Activated T-helper 9 cell treated with anti-CD3 and anti-CD28 coated beads, Interleukin-2, amount 50 U/mL, for 16 hours (primary cell): ENCODE measurements around the gene ZNF701.
A peak's percentile ranks its signal among the peaks of the same experiment; 100 is the strongest.
"Not testable (repeated sequence)": the region's sequence is repeated elsewhere in the genome, so short reads cannot be mapped to it uniquely, and the experiment has no call there.

Experiments used
- DNase-seq: peaks from one replicate; pipeline ENCODE4 v3.0.0-alpha.2; 2020; ENCODE audit warnings: low read depth

Gene ZNF701

GRCh38 chr19:52570000-52570861 lies at the start of gene ZNF701:
Gene ZNF701, plus strand, starts transcription at chr19:52570287. Its CDS starts 3,861 bp downstream, at chr19:52574148.
- DNase-seq, result peak; percentile 91

DNA sequence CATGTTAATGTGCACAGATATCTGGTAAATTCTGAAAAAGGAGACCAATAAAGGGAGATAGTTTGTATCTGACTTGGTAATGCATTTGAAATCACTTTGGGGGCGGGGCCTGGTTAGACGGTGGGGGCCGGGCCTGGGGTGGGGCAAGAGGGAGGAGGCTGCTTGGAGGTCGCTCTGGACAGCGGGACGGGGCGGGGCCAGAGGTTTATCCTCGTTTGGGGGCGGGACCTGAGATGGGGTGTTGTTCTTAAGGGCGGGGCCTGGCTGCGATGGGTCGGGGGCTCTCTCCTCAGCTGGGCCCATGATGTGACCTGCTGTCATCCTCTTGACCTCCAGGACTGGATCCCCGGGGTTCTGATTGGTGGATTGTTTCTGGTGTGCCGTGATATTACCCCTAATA lies 47.5 kb upstream of the ZNF701 start:
- DNase-seq, result no peak

DNA sequence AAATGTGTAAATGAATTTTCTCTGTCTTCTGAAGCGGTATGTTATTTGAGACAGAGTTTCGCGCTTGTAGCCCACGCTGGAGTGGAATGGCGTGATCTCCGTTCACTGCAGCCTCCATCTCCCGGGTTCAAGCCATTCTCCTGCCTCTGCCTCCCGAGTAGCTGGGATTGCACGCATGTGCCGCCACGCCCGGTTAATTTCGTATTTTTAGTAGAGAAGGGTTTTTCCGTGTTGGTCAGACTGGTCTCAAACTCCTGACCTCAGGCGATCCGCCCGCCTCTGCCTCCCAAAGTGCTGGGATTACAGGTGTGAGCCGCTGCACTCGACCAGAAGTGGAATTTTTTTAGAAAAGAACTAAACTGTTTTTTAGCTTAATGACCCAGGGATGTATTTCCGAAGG lies 46.0 kb upstream of the ZNF701 start:
- no peak for DNase-seq

- DNase-seq, result peak; percentile 98
These were observed 42.7 kb upstream of the ZNF701 start, which contains the start of gene ZNF808 for GRCh38 chr19:52527134-52527955. Gene ZNF808, plus strand, starts transcription at chr19:52527668. Its CDS starts 15,617 bp downstream, at chr19:52543285.

- no peak for DNase-seq
These were observed 42.1 kb upstream of the ZNF701 start for GRCh38 chr19:52527956-52528351.

DNA sequence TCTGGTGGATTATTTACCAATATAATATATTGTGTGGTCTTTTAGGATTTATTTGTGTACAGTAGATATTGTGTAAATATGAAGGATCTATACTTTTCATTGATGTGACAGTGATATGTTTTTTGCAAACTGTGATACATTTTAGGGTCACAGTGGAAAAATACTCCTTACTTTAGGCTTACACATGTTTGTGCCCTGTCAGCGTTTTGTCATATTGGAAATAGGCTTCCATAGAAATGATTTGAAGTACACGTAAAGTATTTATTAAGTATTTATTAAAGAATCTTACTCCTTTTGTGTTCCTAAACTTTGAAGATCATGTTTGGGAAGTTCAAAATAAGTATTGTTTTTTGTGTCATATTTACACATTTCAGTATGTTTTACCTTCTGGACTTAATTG lies 37.6 kb upstream of the ZNF701 start:
- DNase-seq, result no peak

DNA sequence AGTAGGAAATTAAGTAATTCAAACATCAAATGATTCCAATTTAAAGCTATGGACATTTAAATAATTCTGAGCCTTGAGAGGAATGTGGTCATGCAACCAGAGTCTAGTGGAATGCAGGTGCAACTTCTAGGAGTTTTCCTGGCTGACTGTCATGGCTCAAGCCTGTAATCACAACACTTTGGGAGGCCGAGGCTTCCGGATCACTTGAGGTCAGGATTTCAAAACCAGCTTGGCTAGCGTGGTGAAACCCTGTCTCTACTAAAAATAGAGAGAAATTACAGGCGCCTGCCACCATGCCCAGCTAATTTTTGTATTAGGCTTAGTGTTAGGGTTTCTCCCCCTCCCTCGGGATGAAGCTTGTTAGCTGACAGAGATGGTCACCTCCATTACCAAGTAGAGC lies 36.2 kb upstream of the ZNF701 start:
- DNase-seq, result no peak

DNA sequence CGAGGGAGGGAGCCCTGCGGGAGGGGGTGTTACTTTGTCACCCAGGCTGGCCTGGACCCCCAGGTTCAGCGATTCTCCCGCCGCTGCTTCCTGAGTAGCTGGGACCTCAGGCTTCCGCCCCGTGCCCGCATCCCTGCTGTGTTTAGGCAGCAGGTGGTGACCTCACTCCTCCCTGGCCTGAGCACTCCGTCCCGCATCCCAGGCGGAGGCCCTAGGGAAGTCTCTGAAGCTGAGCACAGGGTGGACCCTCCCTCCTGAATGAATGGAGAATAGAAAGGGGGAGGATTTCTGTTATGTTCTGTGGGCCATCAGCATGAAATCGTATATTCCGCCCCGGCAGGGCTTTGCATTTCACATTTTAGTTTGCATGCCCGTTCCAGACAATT lies 34.7 kb upstream of the ZNF701 start:
- not testable (repeated sequence) for DNase-seq

DNA sequence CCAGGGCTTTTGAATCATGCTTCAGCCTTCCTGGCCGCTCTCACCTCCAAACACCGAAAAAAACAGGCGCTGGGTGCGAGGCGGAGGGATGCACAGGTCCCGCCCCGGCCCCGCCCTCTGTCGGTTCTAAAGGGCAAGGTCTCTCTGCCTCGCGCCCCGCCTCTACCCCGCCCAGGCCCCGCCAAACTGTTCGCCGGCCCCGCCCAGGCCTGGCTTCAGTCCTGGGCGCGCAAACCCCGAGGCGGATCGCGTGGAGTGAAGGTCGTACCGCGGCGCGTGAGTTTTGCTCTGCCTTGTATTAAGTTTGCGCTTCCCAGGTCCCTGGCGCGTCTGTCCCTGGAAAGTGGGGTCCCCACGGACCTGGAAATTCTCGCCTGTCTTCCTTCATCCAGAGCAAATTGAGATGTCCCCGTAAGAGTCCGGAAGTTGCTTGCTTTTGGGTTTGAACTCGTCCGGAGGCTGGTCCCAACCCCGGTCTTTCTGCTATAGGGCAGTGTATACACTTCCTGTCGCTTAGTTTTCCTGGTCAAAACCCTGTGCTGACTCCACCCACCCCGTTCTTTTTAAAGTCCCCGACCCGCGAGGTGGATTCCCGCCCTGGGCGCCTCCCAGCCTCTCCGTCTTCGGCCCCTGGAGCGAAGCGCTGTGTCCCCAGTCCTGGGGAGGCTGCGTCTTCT lies 34.2 kb upstream of the ZNF701 start:
- DNase-seq, result peak; percentile 87

DNA sequence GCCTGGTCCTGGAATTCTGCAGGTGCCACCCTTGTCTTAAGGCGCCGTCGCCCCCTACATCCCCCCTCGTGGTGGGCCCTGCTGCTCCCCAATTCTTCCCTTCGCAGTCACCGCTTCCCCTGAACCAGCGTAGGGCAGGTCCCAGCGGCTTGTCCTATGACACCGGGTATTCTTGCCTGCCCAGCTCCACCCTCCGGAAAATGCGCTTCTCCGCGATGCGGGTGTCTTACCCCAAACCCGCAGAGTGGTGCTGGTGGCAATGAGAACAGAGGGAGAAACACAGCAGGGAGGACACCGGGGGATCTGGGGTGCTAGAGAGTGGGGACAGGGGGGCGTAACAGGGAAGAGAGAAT lies 33.7 kb upstream of the ZNF701 start:
- DNase-seq, result peak; percentile 11

DNA sequence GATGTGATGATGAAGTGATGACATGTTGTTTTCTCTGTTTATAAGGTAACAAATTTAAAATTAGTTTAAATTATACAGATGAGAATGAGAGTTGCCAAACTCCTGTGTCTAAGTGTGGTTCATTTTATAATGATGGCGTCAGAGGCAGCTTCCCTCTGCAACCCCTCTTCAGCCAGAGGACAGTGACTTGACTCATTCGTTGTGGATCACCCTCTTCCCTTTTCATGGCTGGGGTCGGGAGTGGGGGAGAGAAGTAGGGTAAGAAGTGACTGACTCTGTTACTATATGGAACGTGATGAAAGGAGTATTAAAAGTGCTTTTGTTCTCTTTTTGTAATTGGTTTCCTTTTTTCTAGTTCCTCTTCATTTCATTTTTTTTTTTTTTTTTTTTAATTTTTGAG lies 31.3 kb upstream of the ZNF701 start:
- not testable (repeated sequence) for DNase-seq

- not testable (repeated sequence) for DNase-seq
These were observed 28.9 kb upstream of the ZNF701 start for GRCh38 chr19:52541176-52541575.

DNA sequence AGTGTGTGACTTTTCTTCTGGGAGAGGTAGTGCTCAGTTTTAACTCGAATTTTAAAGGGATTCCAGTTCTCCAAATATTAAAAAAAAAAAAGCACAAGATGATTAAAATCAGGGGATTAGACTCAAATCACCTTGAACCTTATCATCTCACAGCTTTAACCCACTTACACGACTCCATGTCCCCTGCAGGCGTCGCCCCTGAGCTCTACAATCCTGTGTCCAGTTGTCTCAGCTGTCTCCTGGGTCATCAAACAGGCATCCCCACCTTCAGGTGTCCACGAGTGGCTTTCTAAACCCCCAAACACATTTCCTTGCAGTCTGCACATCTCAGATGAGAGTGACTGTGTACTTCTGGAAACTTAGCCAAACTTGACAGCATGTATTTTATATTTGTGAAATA lies 28.5 kb upstream of the ZNF701 start:
- no peak for DNase-seq

DNA sequence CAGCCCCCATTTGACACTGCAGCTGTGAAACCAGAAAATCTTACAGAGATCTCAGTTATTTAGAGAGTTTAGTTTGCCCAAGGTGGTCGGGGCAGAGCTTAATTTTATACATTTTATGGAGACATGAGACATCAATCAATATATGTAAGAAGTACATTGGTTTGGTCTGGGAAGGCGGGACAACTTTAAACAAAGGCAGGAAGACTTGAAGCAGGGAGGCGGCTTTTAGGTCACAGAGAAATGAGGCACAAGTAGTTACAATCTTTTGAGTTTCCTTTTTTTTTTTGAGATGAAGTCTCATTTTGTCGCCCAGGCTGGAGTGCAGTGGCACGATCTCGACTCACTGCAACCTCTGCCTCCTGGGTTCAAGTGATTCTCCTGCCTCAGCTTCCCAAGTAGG lies 27.5 kb upstream of the ZNF701 start:
- DNase-seq, result not testable (repeated sequence)

GRCh38 chr19:52542984-52543664 lies 27.0 kb upstream of the ZNF701 start:
- no peak for DNase-seq

DNA sequence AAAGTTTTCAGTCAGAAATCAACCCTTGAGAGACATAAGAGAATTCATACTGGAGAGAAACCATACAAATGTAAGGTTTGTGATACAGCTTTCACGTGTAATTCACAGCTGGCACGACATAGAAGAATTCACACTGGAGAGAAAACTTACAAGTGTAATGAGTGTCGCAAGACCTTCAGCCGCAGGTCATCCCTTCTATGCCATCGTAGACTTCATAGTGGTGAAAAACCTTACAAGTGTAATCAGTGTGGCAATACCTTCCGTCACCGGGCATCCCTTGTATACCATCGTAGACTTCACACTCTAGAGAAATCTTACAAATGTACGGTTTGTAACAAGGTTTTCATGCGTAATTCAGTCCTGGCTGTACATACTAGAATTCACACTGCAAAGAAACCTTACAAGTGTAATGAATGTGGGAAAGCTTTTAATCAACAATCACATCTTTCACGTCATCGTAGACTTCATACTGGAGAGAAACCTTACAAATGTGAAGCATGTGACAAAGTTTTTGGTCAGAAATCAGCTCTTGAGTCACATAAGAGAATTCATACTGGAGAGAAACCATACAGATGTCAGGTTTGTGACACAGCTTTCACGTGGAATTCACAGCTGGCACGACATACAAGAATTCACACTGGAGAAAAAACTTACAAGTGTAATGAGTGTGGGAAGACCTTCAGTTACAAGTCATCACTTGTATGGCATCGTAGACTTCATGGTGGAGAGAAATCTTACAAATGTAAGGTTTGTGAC lies 15.7 kb upstream of the ZNF701 start:
- no peak for DNase-seq

DNA sequence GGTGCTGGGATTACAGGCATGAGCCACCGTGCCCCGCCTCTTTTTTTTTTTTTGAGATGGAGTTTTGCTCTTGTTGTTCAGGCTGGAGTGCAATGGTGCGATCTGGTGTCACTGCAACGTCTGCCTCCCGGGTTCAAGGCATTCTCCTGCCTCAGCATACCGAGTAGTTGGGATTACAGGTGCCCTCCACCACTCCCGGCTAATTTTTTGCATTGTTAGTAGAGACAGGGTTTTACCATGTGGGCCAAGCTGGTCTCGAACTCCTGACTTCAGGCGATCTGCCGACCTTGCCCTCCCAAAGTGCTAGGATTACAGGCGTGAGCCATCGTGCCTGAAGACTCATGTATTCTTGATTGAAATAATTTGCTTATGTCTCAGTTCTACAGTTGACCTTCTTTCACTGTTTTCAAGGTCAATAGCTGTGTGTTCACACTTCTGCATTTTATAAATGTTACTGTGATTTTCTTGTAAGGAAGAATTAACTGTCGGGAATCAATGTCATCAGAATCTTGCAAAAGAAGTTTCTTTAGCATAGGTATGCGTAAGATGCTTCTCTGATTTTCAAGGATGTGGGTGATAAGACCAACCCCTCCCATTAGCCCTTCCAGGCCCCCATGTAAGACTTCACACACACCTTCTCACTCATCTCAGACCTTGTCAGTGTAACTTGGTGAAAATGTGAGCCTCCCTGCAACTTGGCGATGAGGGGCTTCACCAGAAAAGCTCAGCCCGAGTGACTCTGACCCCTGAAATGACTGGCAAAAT lies 12.7 kb upstream of the ZNF701 start:
- no peak for DNase-seq

GRCh38 chr19:52558732-52559445 lies 11.2 kb upstream of the ZNF701 start:
- DNase-seq, result not testable (repeated sequence)

DNA sequence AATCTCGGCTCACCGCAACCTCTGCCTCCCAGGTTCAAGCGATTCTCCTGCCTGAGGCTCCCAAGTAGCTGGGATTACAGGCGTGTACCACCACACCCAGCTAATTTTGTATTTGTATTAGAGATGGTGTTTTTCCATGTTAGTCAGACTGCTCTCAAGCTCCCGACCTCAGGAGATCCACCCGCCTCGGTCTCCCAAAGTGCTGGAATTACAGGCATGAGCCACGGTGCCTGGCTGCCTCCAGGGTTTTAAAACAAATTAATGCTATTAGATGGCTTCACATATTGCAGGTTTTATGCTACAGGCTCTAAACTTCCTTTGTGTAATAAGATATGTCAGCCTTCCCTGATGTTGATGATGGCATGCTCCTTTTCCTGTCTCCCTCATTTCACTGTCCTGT lies 8.5 kb upstream of the ZNF701 start:
- not testable (repeated sequence) for DNase-seq

GRCh38 chr19:52566121-52566520 lies 4.0 kb upstream of the ZNF701 start:
- DNase-seq, result no peak
